ENCODE measurements around the gene OAS2. TPM values are rescaled to one million over a fixed set of nuclear protein-coding genes. Genes with fewer than 3 reads are reported as not detected.

Gene OAS2
- total RNA-seq, 1 donor from 2014 or later, result 57.7 TPM

- no peak for TF ChIP-seq CTCF (IDR thresholded peaks at IDR 0.05)
- H3K4me3 ChIP-seq, result no peak overlapping the region
- H3K36me3 ChIP-seq, result no peaks in the 10 kb centered on the region
- H3K4me1 ChIP-seq, result no peaks in the 10 kb centered on the region
- ATAC-seq (no peak), DNase-seq (no peak)
- no peak overlapping the region for H3K27ac ChIP-seq
- H3K9me3 ChIP-seq, result no peaks in the 10 kb centered on the region
- H3K27me3 ChIP-seq, result peaks cover 3% of the 10 kb centered on the region
- intact Hi-C loops (cut with DNase I), result no loop called here
Measured at GRCh38 chr12:113041560-113041959, 63.2 kb downstream of the OAS2 start.

GRCh38 chr12:113043240-113043639 is 64.9 kb downstream of the OAS2 start:
- DNase-seq, result no peak

GRCh38 chr12:113044516-113044915 is 66.2 kb downstream of the OAS2 start:
- ATAC-seq, result no peak
- peaks cover 3% of the 10 kb centered on the region for H3K27me3 ChIP-seq
- intact Hi-C loops (cut with DNase I), result no loop called here

More at GRCh38 chr12:113043240-113043639, 64.9 kb downstream of the OAS2 start:
- Histone ChIP-seq H3K27ac (no peak overlapping the region), H3K27me3 (peaks cover 3% of the 10 kb centered on the region), H3K4me1 (no peaks in the 10 kb centered on the region), H3K9me3 (no peaks in the 10 kb centered on the region), H3K4me3 (no peak overlapping the region), H3K36me3 (no peaks in the 10 kb centered on the region)
- no peak for ATAC-seq
- no peak for TF ChIP-seq CTCF (IDR thresholded peaks at IDR 0.05)
- intact Hi-C loops (cut with DNase I), result no loop called here

GRCh38 chr12:113048716-113049127 is 70.4 kb downstream of the OAS2 start:
- DNase-seq (no peak), ATAC-seq (peak; percentile 92)
- intact Hi-C loops (cut with DNase I), result no loop called here
- no peaks in the 10 kb centered on the region for H3K9me3 ChIP-seq
- H3K36me3 ChIP-seq, result no peaks in the 10 kb centered on the region
- no peaks in the 10 kb centered on the region for H3K4me1 ChIP-seq
- H3K27me3 ChIP-seq, result peaks cover 3% of the 10 kb centered on the region
- peak; percentile 83 for TF ChIP-seq CTCF (IDR thresholded peaks at IDR 0.05)
- H3K27ac ChIP-seq, result no peak overlapping the region
- H3K4me3 ChIP-seq, result no peak overlapping the region

More at GRCh38 chr12:113044516-113044915, 66.2 kb downstream of the OAS2 start:
- no peak overlapping the region for H3K4me3 ChIP-seq
- no peak for TF ChIP-seq CTCF (IDR thresholded peaks at IDR 0.05)
- H3K4me1 ChIP-seq, result no peaks in the 10 kb centered on the region
- no peak overlapping the region for H3K27ac ChIP-seq
- no peak for DNase-seq
- no peaks in the 10 kb centered on the region for H3K36me3 ChIP-seq
- no peaks in the 10 kb centered on the region for H3K9me3 ChIP-seq

- Histone ChIP-seq H3K4me3 (no peak overlapping the region), H3K9me3 (no peaks in the 10 kb centered on the region), H3K36me3 (no peaks in the 10 kb centered on the region), H3K27me3 (peaks cover under 1% of the 10 kb centered on the region), H3K27ac (no peak overlapping the region), H3K4me1 (no peaks in the 10 kb centered on the region)
- peak; percentile 65 for DNase-seq
- ATAC-seq, result peak; percentile 60
- intact Hi-C loops (cut with DNase I), result loop anchor here (10.0 kb wide), 1 partner anchor 125 kb away; no protein-coding TSS in a partner anchor
- TF ChIP-seq CTCF (IDR thresholded peaks at IDR 0.05), result no peak
Measured at GRCh38 chr12:113049976-113050742, 71.8 kb downstream of the OAS2 start.
